HG02840 (cell line): Measurements from ENCODE around the gene MLST8.
A peak's percentile ranks its signal among the peaks of the same experiment; 100 is the strongest.
"Not testable (repeated sequence)": the region's sequence is repeated elsewhere in the genome, so short reads cannot be mapped to it uniquely, and the experiment has no call there.

Source experiments
- ATAC-seq: cut with Tn5 transposase; IDR thresholded peaks from one replicate; pipeline ENCODE4 v1.9.1; 2021; ENCODE audit warnings: mild to moderate bottlenecking, moderate library complexity, moderate number of reproducible peaks; ENCODE audit not compliant: unreplicated experiment, low FRiP score

The MLST8 gene

GRCh38 chr16:2242598-2242997, 37.3 kb downstream of the MLST8 start:
- no peak for ATAC-seq

GRCh38 chr16:2243031-2243528, 37.8 kb downstream of the MLST8 start:
- no peak for ATAC-seq

- ATAC-seq: no peak
Measured at GRCh38 chr16:2243781-2244180, 38.5 kb downstream of the MLST8 start.

- ATAC-seq: no peak
Measured at GRCh38 chr16:2244301-2244700, 39.0 kb downstream of the MLST8 start.

- no peak for ATAC-seq
Measured at GRCh38 chr16:2244926-2245795, 39.9 kb downstream of the MLST8 start.

GRCh38 chr16:2246301-2246885, 41.1 kb downstream of the MLST8 start:
- no peak for ATAC-seq

- no peak for ATAC-seq
Measured at GRCh38 chr16:2250652-2251295, 45.5 kb downstream of the MLST8 start.

GRCh38 chr16:2251296-2252111, 46.2 kb downstream of the MLST8 start, which contains the start of gene ECI1:
ECI1 (minus strand) TSS chr16:2251587; CDS start chr16:2251566, 21 bp downstream.
- peak; percentile 83 for ATAC-seq

- ATAC-seq: no peak
Measured at GRCh38 chr16:2252806-2253148, 47.5 kb downstream of the MLST8 start.

GRCh38 chr16:2253293-2253692, 48.0 kb downstream of the MLST8 start:
- ATAC-seq: no peak

- ATAC-seq: no peak
Measured at GRCh38 chr16:2256531-2257140, 51.4 kb downstream of the MLST8 start.

- ATAC-seq: no peak
Measured at GRCh38 chr16:2257726-2258125, 52.5 kb downstream of the MLST8 start.

GRCh38 chr16:2258530-2258929, 53.3 kb downstream of the MLST8 start:
- not testable (repeated sequence) for ATAC-seq
